NB4 (cell line): ENCODE measurements around the gene PDP2.

Experiments
- DNase-seq: peaks from one replicate; pipeline ENCODE4 v3.0.0; 2010; ENCODE audit warnings: low read depth
- H3K4me3 ChIP-seq: one replicate; pipeline ENCODE4 v1.5.1; 2011; ENCODE audit warnings: mild to moderate bottlenecking, low read depth, low read length, moderate library complexity
- MYC ChIP-seq: IDR thresholded peaks from 2 replicates; pipeline ENCODE4 v1.6.1; 2011; ENCODE audit warnings: low read depth, low read length
- POLR2A ChIP-seq: IDR thresholded peaks from 2 replicates; pipeline ENCODE4 v1.6.1; 2011; ENCODE audit warnings: mild to moderate bottlenecking; ENCODE audit not compliant: insufficient read length; ENCODE audit errors: extremely low read depth
- TF ChIP-seq, protein P1 (sequence below): IDR thresholded peaks from one replicate; pipeline ENCODE4 v1.5.1; 2012; ENCODE audit warnings: low read depth, low read length
- TF ChIP-seq, protein P2 (sequence below): IDR thresholded peaks from 2 replicates; pipeline ENCODE4 v1.6.1; 2011; ENCODE audit warnings: low read depth, low read length

Gene PDP2

DNA sequence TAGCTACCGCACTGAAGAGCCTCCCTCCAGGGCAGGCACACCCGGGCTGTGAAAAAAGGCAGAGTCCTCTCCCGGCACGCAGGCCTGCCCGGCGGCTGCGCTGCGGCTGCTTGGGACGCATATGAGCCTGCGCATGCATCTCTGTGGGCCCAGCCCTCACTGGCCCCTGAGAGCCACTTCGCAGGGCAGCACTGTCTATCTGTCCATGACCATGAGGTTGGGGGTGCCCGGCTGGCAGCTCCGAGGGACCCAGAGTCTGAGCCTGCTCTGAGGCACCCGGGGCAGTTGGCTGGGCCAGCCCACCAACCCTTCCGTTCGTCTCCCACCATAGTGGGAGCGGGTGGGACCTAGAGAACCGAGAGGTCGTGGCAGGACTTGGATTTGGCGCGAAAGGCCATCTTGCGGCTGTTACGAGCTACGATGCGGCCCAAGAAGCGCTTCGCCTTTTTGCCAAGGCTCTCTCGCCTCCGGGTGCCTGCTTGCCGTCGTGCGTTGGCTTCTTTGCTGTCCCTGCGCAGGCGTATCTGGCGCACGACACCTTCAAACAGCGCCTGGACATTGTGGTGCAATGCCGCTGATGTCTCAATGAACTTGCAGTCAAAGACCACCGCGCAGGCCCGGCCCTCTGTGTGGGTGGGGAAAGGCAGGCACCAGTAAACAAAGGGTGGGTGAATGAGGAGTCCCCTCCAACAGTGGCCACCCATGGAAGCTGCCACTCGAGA is 41.6 kb downstream of the PDP2 start:
- DNase-seq: no peak
- TF ChIP-seq, protein P1, sequence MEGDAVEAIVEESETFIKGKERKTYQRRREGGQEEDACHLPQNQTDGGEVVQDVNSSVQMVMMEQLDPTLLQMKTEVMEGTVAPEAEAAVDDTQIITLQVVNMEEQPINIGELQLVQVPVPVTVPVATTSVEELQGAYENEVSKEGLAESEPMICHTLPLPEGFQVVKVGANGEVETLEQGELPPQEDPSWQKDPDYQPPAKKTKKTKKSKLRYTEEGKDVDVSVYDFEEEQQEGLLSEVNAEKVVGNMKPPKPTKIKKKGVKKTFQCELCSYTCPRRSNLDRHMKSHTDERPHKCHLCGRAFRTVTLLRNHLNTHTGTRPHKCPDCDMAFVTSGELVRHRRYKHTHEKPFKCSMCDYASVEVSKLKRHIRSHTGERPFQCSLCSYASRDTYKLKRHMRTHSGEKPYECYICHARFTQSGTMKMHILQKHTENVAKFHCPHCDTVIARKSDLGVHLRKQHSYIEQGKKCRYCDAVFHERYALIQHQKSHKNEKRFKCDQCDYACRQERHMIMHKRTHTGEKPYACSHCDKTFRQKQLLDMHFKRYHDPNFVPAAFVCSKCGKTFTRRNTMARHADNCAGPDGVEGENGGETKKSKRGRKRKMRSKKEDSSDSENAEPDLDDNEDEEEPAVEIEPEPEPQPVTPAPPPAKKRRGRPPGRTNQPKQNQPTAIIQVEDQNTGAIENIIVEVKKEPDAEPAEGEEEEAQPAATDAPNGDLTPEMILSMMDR: no peak
- TF ChIP-seq, protein P2, sequence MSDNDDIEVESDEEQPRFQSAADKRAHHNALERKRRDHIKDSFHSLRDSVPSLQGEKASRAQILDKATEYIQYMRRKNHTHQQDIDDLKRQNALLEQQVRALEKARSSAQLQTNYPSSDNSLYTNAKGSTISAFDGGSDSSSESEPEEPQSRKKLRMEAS: no peak
- TF ChIP-seq MYC (no peak), POLR2A (no peak)
- H3K4me3 ChIP-seq: no peak overlapping the region

DNA sequence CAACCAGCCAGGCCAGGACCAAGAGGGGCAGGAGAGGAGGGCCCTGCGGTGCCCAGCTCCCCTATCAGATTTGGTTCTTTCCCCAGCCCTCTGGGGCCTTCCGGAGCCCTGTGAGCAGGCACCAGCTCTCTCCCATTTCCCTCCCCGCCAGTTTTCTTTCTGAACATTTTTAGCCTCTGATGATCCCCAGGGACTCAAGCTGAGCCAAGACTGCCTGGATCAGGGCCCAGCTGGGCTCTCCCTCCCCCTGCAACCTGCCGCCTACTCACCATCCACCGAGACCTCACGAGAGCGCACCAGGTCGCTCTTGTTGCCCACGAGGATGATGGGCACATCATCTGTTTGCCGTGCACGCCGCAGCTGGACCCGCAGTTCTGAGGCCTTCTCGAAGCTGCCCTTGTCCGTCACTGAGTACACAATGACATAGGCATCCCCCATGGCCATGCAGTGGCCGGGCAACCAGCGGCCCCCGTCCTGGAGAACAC is 43.0 kb downstream of the PDP2 start:
- H3K4me3 ChIP-seq: no peak overlapping the region
- DNase-seq: peak; percentile 50
- TF ChIP-seq, protein P2: no peak
- no peak for TF ChIP-seq MYC
- TF ChIP-seq, protein P1: no peak
- no peak for TF ChIP-seq POLR2A

DNA sequence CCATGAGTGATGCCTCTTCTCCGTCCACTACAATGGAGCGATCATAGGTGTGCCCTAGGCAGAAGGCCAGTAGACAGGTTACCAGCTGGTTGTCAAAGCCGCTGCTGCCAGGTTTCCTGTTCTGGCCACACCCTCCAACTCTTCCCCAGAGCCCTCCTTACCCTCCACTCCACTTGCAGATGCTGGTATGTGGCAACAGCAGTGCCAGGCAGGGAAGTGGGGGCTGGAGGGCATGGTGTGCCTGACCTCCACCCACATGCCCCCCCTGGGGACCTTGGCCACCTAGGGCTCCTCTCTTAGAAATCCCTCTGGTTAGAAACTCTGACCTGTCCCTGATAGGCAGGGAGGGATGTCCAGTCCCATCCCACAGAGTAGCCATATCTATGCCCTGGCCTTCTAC is 43.6 kb downstream of the PDP2 start:
- TF ChIP-seq POLR2A: no peak
- TF ChIP-seq, protein P2: no peak
- TF ChIP-seq, protein P1: no peak
- TF ChIP-seq MYC: no peak
- DNase-seq: peak; percentile 41
- no peak overlapping the region for H3K4me3 ChIP-seq

DNA sequence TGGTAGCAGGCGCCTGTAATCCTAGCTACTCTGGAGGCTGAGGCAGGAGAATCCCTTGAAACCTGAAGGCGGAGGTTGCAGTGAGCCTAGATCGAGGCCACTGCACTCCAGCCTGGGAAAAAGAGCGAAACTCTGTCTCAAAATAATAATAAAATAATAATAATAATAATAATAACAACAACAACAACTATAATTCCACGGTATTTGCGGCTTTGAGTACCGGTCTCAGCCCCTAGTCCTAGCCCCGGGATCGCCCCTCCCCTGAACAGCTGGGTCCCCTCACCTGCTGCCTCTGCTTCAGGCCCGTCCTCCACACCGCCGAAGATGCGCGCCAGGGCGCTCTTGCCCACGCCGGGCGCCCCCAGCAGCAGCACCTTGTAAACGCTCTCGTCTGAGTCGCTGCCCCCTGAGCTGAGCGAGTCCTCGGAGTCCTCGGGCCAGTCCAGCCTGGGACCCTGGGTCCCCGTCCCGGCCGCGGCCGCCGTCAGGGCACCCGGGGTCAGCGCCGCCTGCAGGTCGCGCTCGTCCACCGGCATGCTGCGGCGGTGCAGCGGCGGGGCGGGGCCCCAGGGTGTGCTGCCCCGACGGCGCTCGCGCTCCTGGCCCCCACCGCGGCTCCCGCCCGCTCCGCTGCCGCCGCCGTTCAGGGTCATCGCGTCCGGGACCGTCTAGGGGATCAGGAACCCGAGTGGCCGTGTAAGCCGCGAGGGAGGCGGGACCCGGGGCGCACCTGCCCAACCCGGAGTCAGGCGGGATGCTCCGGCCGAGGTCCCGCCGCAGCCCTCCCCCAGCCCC is 44.4 kb downstream of the PDP2 start:
- no peak for TF ChIP-seq MYC
- TF ChIP-seq, protein P1: peak; percentile 11
- peak; percentile 27 for DNase-seq
- H3K4me3 ChIP-seq: no peak overlapping the region

DNA sequence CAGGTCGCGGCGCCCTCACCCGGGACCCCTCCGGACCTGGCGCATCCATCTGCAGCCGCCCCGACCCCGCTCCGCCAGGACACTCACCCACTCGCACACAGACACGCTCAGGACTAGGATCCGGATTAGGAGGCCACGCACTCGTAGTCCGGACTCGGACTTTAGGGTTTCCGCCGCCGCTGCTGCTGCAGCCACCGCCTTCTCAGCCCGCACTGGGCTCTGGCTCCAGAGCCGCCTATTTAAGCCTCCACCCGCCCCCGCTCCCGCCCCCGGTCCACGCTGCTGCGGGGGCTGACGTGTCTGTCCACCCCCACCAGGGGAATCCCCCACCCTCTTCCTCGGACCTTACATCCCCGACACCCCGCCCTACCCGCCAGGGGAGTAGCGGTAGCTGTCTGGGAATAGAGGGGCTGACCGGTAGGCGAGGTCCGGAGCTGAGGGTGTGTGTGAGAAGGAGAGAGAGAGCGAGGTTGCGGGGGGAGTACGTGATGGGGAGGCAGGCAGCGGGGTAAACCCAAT is 45.1 kb downstream of the PDP2 start, which contains the start of gene RRAD:
Gene RRAD, minus strand, starts transcription at position 214 of the 519 bp plus-strand sequence. CDS start 356 bp downstream, outside the sequence.
- no peak within 1 kb of the TSS for H3K4me3 ChIP-seq
- TF ChIP-seq, protein P2: no peak
- TF ChIP-seq, protein P1: no peak
- no peak for TF ChIP-seq MYC
- no peak for DNase-seq
